IMR-90 (cell line): ENCODE data around the gene FBXW7. TPM values are rescaled to one million over a fixed set of nuclear protein-coding genes. Genes with fewer than 3 reads are reported as not detected.

Experiments
- ATAC-seq: fragments of 200-7000 bp; cut with Tn5 transposase; 2 replicates; pipeline ENCODE4 v1.9.1; 2020; ENCODE audit warnings: low read depth, mild to moderate bottlenecking, moderate library complexity
- BruUV-seq: library from RNA; stranded (reverse); fragments of 400-500 nt; replicated peaks from 2 replicates; lab custom pipeline; 2021; lab: Mats Ljungman, UMichigan
- CTCF ChIA-PET: fragments of 300-600 bp; formaldehyde crosslinking; extraction: SDS; loops from one replicate; lab custom pipeline; 2021; ENCODE audit warnings: antibody characterized with exemption; lab: Yijun Ruan, JAX
- POLR2A ChIA-PET: fragments of 300-600 bp; sonication (Branson Sonifier 250); formaldehyde crosslinking; loops from one replicate; lab custom pipeline; 2022; ENCODE audit warnings: antibody characterized with exemption; ENCODE audit not compliant: unreplicated experiment; lab: Charles Lee
- DNase-seq: peaks from one replicate; pipeline ENCODE4 v3.0.0; 2013
- H2AFZ ChIP-seq: replicated peaks from 2 replicates; pipeline ENCODE3; 2013; ENCODE audit warnings: low read length, mild to moderate bottlenecking; ENCODE audit not compliant: poor library complexity
- H2AK5ac ChIP-seq: 2 replicates; pipeline ENCODE4 v1.6.1; 2013; ENCODE audit warnings: low read depth, low read length, inconsistent platforms
- H2AK9ac ChIP-seq: replicated peaks from 2 replicates; pipeline ENCODE3; 2013; ENCODE audit warnings: mild to moderate bottlenecking, low read depth, low read length, moderate library complexity; ENCODE audit not compliant: poor library complexity
- H2BK120ac ChIP-seq: 2 replicates; pipeline ENCODE4 v1.6.1; 2013; ENCODE audit warnings: low read depth, low read length, inconsistent platforms
- H2BK15ac ChIP-seq: 3 replicates; pipeline ENCODE4 v1.6.1; 2013; ENCODE audit warnings: low read depth, low read length, inconsistent platforms
- H2BK20ac ChIP-seq: 2 replicates; pipeline ENCODE4 v1.6.1; 2013; ENCODE audit warnings: low read depth, mild to moderate bottlenecking, inconsistent platforms, low read length, moderate library complexity
- H2BK5ac ChIP-seq: 2 replicates; pipeline ENCODE4 v1.6.1; 2013; ENCODE audit warnings: mild to moderate bottlenecking, low read depth, low read length, inconsistent platforms; ENCODE audit not compliant: poor library complexity, severe bottlenecking
- H3K14ac ChIP-seq: replicated peaks from 2 replicates; pipeline ENCODE4 v1.6.1; 2013; ENCODE audit warnings: low read depth, low read length, inconsistent platforms
- H3K18ac ChIP-seq: 2 replicates; pipeline ENCODE4 v1.6.1; 2013; ENCODE audit warnings: low read depth, low read length, control low read depth
- H3K23ac ChIP-seq: 2 replicates; pipeline ENCODE4 v1.6.1; 2013; ENCODE audit warnings: low read depth, low read length, inconsistent platforms
- H3K27ac ChIP-seq: 2 replicates; pipeline ENCODE4 v1.5.1; 2013; ENCODE audit warnings: mild to moderate bottlenecking, control low read depth, low read length; ENCODE audit not compliant: insufficient read depth
- H3K27me3 ChIP-seq: 2 replicates; pipeline ENCODE4 v1.6.1; 2013; ENCODE audit warnings: low read length; ENCODE audit not compliant: control insufficient read depth, insufficient read depth
- H3K36me3 ChIP-seq: 2 replicates; pipeline ENCODE4 v1.6.1; 2013; ENCODE audit warnings: low read length, mixed read lengths; ENCODE audit not compliant: control insufficient read depth, insufficient read depth
- H3K4ac ChIP-seq: 2 replicates; pipeline ENCODE4 v1.6.1; 2013; ENCODE audit warnings: low read depth, low read length, inconsistent platforms
- H3K4me1 ChIP-seq: 2 replicates; pipeline ENCODE4 v1.6.1; 2013; ENCODE audit warnings: low read length, mixed read lengths; ENCODE audit not compliant: control insufficient read depth, insufficient read depth
- H3K4me2 ChIP-seq: 2 replicates; pipeline ENCODE4 v1.6.1; 2013; ENCODE audit warnings: low read depth, mild to moderate bottlenecking, control low read depth, low read length, moderate library complexity
- H3K4me3 ChIP-seq: 2 replicates; pipeline ENCODE4 v1.5.1; 2013; ENCODE audit warnings: low read depth, mild to moderate bottlenecking, control low read depth, low read length, moderate library complexity; ENCODE audit not compliant: insufficient read depth
- H3K56ac ChIP-seq: 2 replicates; pipeline ENCODE4 v1.6.1; 2013; ENCODE audit warnings: low read length, inconsistent platforms; ENCODE audit not compliant: insufficient read depth; ENCODE audit errors: extremely low read depth
- H3K79me1 ChIP-seq, 2 experiments: 2 replicates each; pipeline ENCODE4 v1.6.1; 2013; ENCODE audit warnings: low read length in 2 of 2, inconsistent platforms in 1 of 2, low read depth in 1 of 2
- H3K9ac ChIP-seq: 2 replicates; pipeline ENCODE4 v1.6.1; 2013; ENCODE audit warnings: low read depth, low read length, control low read depth
- H3K9me1 ChIP-seq: 2 replicates; pipeline ENCODE4 v1.6.1; 2013; ENCODE audit warnings: low read length, inconsistent platforms; ENCODE audit not compliant: insufficient read depth
- H3K9me3 ChIP-seq: 2 replicates; pipeline ENCODE4 v1.6.1; 2013; ENCODE audit warnings: low read length; ENCODE audit not compliant: control insufficient read depth, insufficient read depth
- H4K20me1 ChIP-seq: 2 replicates; pipeline ENCODE4 v1.6.1; 2013; ENCODE audit warnings: low read length, inconsistent platforms; ENCODE audit not compliant: insufficient read depth
- H4K5ac ChIP-seq: 2 replicates; pipeline ENCODE4 v1.6.1; 2013; ENCODE audit warnings: mild to moderate bottlenecking, low read depth, low read length, control low read depth
- H4K8ac ChIP-seq, 2 experiments: 2 replicates each; pipeline ENCODE4 v1.6.1; 2013; ENCODE audit warnings: low read depth in 2 of 2, low read length in 2 of 2, control low read depth in 1 of 2, inconsistent platforms in 1 of 2
- H4K91ac ChIP-seq: 2 replicates; pipeline ENCODE4 v1.6.1; 2013; ENCODE audit warnings: low read depth, low read length, inconsistent platforms; ENCODE audit not compliant: insufficient read depth
- BHLHE40 ChIP-seq: fragments of 150-350 bp; IDR thresholded peaks from 2 replicates; pipeline ENCODE4 v1.6.1; 2016; ENCODE audit warnings: mild to moderate bottlenecking, low read depth, low read length
- MAZ ChIP-seq: IDR thresholded peaks from 2 replicates; pipeline ENCODE4 v1.6.1; 2012; ENCODE audit warnings: low read depth, mild to moderate bottlenecking, low read length, improper control_type of control experiment, moderate library complexity, borderline replicate concordance
- NFE2L2 ChIP-seq: fragments of 150-350 bp; IDR thresholded peaks from 2 replicates; pipeline ENCODE4 v1.6.1; 2016; ENCODE audit warnings: low read depth, mild to moderate bottlenecking, low read length
- RCOR1 ChIP-seq: IDR thresholded peaks from 2 replicates; pipeline ENCODE4 v1.6.1; 2012; ENCODE audit warnings: mild to moderate bottlenecking, low read length, improper control_type of control experiment; ENCODE audit not compliant: insufficient replicate concordance
- SMC3 ChIP-seq: fragments of 150-350 bp; IDR thresholded peaks from 2 replicates; pipeline ENCODE4 v1.6.1; 2016; ENCODE audit warnings: low read depth, mild to moderate bottlenecking, antibody characterized with exemption, low read length, moderate library complexity
- USF2 ChIP-seq: fragments of 150-350 bp; IDR thresholded peaks from 2 replicates; pipeline ENCODE4 v1.6.1; 2017; ENCODE audit warnings: mild to moderate bottlenecking, antibody characterized with exemption, low read length, low read depth
- WGBS, 2 experiments: methylation state at CpG; one replicate each; pipeline versions ENCODE4 v1.1.5 to v1.1.7; 2013; ENCODE audit warnings: missing lambda C conversion rate in 2 of 2; ENCODE audit not compliant: insufficient read length in 1 of 2; ENCODE audit errors: extremely low coverage in 2 of 2; 5-methylcytosine and 5-hydroxymethylcytosine counted together
- dilution Hi-C: fragments of 300-500 bp; cut with HindIII; formaldehyde crosslinking; loops from one replicate; pipeline ENCODE4 v1.14.3; 2018; ENCODE audit warnings: low sequenced_read_pairs; ENCODE audit not compliant: unreplicated experiment
- in situ Hi-C: fragments of 300-500 bp; cut with MboI; formaldehyde crosslinking; loops from 3 replicates; pipeline ENCODE4 v1.14.3; 2019; ENCODE audit warnings: low sequenced_read_pairs, inconsistent platforms, mixed read lengths
- intact Hi-C: fragments of 100-400 bp; cut with micrococcal nuclease; formaldehyde crosslinking; loops from 2 replicates; pipeline ENCODE4 v1.10.0; 2022
- polyA plus RNA-seq, 3 experiments: library from polyadenylated mRNA; depleted of rRNA; stranded (reverse); fragments of >200 nt; gene quantifications; 2 replicates each; pipeline ENCODE4 v1.2.3, GENCODE V29; 2012; ENCODE audit warnings: low replicate concordance in 1 of 3
- total RNA-seq: library from RNA; depleted of rRNA; stranded (reverse); fragments of >200 nt; gene quantifications from 2 replicates; pipeline ENCODE4 v1.2.3, GENCODE V29; 2012

The FBXW7 gene
- total and polyA plus RNA-seq, 2 of the 4 experiments (the other 2 are of a cell fraction), result 7.2 to 27.4 TPM

GRCh38 chr4:152277333-152277732 is 258.6 kb downstream of the FBXW7 start:
- no peak overlapping the region for H3K18ac ChIP-seq
- no peak overlapping the region for H2BK5ac ChIP-seq
- no peak overlapping the region for H2AK9ac ChIP-seq
- POLR2A ChIA-PET, result no interaction called here
- no peak overlapping the region for H3K4me2 ChIP-seq
- H3K4ac ChIP-seq, result no peak overlapping the region
- TF ChIP-seq NFE2L2, result no peak
- no peak for TF ChIP-seq SMC3
- no peak for TF ChIP-seq BHLHE40
- no peak for TF ChIP-seq MAZ
- no peak for TF ChIP-seq RCOR1
- TF ChIP-seq USF2, result no peak
- no peak overlapping the region for H2AFZ ChIP-seq
- H2BK20ac ChIP-seq, result no peak overlapping the region
- WGBS, 2 experiments, result no CpG with 5 or more reads among the region's 5 CpGs
- CTCF ChIA-PET, result no interaction called here
- in situ Hi-C loops (no loop called here), dilution Hi-C loops (no loop called here), intact Hi-C loops (no loop called here)
- no peaks in the 10 kb centered on the region; the same call in 1 of the 2 replicates for H3K4me1 ChIP-seq
- DNase-seq, result no peak
- H4K20me1 ChIP-seq, result no peaks in the 10 kb centered on the region
- no peak overlapping the region for H3K56ac ChIP-seq
- peaks cover 21% of the 10 kb centered on the region for H3K27me3 ChIP-seq
- no peak overlapping the region for H4K5ac ChIP-seq
- no peaks in the 10 kb centered on the region for H3K9me3 ChIP-seq
- no peaks in the 10 kb centered on the region for H3K79me1 ChIP-seq
- H3K9ac ChIP-seq, result no peak overlapping the region
- H2BK120ac ChIP-seq, result no peak overlapping the region
- no peak overlapping the region for H2AK5ac ChIP-seq
- no peak overlapping the region for H3K27ac ChIP-seq
- no TSS peak for BruUV-seq
- no peaks in the 10 kb centered on the region for H3K9me1 ChIP-seq
- no peak overlapping the region for H2BK15ac ChIP-seq
- H4K91ac ChIP-seq, result no peak overlapping the region
- H3K14ac ChIP-seq, result no peak overlapping the region
- no peak for ATAC-seq
- no peak overlapping the region for H3K23ac ChIP-seq
- H4K8ac ChIP-seq, result no peak overlapping the region
- no peaks in the 10 kb centered on the region for H3K36me3 ChIP-seq
- no peak overlapping the region for H3K4me3 ChIP-seq
